HG02981 (cell line): ENCODE measurements around the gene CPB1.
"Not testable (repeated sequence)": the region's sequence is repeated elsewhere in the genome, so short reads cannot be mapped to it uniquely, and the experiment has no call there.

Source experiments
- ATAC-seq: cut with Tn5 transposase; IDR thresholded peaks from one replicate; pipeline ENCODE4 v1.9.1; 2021; ENCODE audit warnings: mild to moderate bottlenecking, moderate library complexity; ENCODE audit not compliant: unreplicated experiment

The CPB1 gene

DNA sequence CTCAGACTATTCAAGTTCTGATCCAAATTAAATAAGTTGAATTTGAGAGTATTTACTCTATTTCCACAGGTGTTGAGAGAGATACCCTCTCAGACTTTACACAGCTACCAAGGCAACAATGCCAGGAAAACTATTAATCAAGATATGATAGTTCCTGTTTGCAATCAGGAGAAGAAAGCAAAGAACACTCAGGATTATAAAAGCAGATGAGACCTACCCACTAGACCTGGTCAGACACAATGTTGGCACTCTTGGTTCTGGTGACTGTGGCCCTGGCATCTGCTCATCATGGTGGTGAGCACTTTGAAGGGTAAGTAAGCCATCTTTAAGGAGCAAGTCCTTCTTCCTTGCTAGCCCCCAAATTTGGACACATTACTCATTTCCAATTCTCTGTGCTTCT, at the start of gene CPB1:
TSS of gene CPB1 (plus strand) at position 227 of the 400 bp plus-strand sequence. CDS start at position 240, 13 bp downstream.
- no peak for ATAC-seq

DNA sequence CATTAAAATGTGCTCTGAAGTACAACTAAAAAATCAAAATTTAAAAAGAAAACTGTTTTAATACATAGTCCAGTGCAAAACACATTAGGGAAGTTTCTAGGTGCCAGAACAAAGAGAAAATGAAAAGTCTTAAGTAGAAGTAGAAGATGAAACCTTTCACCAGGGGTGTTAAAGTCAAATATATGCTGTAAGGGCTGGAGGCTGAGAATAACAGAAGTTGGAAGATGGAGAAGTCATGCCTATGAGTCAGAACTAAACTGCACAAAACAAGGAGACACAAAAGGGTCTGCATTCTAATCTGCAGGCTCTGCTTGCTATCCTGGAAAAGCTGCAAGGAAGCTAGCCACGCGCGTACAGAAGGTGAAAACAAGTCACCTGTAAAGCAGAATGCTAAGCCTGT, 48.7 kb upstream of the CPB1 start:
- ATAC-seq: no peak

DNA sequence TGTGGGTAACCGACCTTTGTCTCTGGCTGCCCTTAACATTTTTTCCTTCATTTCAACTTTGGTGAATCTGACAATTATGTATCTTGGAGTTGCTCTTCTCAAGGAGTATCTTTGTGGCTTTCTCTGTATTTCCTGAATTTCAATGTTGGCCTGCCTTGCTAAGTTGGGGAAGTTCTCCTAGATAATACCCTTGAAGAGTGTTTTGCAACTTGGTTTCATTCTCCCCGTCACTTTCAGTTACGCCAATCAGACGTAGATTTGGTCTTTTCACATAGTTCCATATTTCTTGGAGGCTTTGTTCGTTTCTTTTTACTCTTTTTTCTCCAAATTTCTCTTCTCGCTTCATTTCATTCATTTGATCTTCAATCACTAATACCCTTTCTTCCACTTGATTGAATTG, 42.6 kb upstream of the CPB1 start:
- ATAC-seq: not testable (repeated sequence)

DNA sequence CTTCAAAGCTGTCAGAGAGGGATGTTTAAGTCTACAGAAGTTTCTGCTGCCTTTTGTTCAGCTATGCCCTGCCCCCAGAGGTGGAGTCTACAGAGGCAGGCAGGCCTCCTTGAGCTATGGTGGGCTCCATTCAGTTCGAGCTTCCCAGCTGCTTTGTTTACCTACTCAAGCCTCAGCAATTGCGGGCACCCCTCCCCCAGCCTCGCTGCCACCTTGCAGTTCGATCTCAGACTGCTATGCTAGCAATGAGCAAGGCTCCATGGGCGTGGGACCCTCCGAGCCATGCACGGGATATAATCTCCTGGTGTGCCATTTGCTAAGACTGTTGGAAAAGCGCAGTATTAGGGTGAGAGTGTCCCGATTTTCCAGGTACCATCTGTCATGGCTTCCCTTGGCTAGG, 41.5 kb upstream of the CPB1 start:
- ATAC-seq: not testable (repeated sequence)

DNA sequence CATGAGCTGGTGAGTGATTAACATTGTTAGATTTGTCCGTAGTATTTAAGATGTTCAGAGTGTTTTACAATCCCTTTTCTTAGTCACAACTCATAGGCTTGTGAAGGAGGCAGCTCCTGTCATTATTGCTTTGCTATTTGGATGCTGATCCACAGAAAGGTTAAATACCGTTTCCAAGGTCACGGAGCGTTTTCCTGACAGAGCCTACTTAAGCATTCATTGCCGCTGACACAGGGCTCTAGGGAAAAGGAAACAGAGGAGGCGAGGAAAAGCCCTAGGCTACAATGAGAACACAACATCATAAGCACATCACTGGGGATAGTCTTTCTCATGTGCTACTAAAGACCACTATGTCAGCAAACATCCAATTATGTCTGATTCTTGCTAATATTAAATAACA, 38.5 kb upstream of the CPB1 start:
- ATAC-seq: no peak

DNA sequence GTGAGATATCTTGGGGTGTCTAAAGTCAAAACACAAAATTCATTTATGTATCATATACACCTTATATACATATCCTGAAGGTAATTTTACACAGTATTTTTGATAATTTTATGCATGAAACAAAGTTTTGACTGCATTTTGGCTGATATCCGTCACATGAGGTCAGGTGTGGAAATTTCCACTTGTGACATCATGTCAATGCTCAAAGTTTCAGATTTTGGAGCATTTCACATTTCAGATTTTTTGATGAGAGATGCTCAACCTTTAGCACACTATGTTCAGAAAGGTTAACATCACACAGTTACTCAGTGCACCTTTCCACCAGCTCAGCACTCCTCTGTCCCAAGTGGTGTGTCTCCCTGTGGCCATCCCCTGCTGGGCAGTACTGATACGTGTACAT, 37.7 kb upstream of the CPB1 start:
- no peak for ATAC-seq

DNA sequence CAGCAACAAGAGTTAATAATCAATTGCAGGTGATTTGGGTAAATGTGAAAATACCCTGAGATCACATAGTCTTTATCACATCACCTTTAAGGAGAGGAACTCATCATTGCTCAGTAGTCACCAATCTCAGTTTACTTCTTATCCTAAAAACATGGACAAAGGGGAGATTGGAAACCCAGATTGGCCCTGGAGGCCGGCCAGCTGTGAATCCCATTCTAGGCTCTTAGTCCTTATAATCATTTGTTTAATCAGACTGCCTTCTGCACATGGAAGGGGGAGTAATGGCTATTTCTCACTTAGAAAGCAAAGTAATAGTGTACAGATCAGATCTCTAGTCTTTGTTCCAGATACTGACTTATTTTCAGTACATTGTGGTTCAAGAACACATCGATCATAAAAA, 37.2 kb upstream of the CPB1 start:
- no peak for ATAC-seq

DNA sequence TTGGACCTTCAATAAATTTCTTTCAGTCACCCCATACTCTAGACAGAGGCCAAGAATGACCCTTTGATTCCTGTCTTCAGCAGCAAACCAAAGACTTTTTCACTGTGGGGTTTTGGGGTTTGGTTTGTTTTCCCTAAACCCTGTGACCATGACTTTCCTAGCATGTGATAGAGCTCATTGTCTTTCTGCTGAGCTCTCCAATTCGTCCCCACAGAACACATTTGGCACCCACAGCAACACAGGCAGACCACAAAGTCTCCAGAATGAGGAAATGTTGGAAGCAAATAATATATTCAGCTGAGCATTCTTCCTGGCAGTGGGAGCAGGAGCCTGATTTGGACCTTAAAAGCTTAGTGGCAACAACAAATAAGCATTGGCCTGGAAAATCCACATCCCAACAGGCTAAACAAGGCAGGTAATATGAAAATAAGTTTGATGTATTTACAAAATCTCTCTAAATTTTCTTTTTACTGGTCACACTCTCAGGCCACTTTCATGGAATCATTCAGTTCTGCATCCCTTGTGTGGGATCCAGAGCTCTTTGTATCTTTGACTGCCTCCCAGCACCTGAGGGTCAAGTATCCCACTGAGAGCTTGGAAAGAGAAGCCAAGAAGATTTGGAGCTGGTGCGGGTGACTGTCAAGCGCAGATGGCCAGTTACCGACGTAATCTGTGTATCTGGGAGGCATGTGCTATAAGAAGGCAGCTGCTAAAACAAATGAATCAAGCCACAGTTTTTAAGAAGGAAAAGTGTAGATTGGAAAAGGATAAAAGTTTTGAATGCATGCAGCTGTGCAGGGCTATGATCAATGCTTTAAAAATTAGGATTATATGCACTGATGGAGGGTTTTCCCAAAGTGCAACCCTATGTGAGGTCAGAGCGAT, 36.5 kb upstream of the CPB1 start:
- no peak for ATAC-seq

DNA sequence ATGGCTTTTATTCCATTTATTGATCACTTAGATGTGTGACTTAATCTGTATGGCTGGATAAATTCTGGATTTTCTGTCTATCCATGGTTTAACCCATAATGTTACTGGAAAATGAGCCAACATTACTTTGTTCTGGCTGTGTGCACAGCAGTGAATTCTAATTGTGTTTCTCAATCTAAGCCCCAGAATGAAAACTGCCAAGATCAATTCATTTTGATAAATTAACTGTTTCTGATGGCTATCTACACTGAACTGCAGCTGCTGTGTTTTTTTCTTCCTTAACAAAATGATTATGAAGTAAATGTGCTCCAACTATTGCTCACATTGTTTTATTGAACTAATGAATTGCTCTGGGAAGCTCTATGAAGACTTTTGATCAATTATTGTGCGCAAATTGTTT, 35.7 kb upstream of the CPB1 start:
- ATAC-seq: no peak

DNA sequence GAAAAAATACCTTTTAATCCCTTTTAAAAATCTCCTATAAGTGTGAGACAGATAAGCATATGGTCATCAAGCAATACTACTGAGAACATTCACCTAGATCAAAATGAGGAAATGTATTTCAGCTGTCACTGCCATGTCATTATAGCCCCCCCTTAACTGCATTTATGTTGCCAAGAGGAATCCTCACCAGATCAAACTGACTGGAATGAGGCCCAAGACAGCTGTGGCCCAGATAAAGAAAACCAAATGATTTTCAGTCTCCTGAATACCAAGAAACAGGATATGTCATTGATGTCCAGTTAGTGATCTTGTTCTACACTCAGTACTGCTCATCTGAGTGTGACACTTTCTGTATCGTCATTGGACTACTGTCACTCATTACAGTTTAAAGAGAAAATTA, 35.1 kb upstream of the CPB1 start:
- no peak for ATAC-seq

DNA sequence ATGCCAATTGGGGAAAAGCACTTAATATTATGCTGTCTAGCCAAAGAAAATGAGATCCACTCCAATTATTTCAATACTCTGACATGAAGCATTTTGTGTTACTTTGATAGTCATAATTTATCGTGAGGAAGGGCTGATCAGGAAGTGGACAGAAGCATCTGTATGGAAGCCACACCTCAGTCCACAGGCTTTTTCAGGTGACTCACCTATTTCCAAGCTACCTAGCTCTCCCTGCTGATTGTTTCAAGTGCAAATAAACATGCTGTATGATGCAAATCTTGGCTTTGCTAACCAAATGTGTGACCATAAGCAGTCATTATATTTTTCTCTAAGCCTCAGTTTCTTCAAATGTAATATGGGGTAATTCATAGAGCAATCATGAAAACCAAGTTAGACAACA, 30.8 kb upstream of the CPB1 start:
- no peak for ATAC-seq

DNA sequence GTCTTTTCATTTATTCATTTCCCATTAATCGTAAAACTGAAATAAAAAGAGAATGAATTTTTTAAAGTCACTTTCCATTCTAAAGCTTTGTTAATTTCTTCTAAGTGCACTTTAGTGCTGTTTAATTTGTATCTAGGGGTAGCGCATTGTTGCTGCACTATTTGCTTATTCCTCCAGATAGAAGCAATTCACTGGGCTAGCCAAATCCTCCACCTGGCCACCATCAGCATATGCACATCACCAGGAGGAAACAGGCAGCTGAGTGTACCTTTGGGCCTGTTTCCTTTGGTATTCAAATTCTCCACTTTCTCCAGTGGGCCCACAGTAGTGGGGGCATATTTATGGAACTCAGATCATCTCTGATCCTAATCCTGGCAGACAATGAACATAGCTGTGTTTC, 29.8 kb upstream of the CPB1 start:
- ATAC-seq: no peak

DNA sequence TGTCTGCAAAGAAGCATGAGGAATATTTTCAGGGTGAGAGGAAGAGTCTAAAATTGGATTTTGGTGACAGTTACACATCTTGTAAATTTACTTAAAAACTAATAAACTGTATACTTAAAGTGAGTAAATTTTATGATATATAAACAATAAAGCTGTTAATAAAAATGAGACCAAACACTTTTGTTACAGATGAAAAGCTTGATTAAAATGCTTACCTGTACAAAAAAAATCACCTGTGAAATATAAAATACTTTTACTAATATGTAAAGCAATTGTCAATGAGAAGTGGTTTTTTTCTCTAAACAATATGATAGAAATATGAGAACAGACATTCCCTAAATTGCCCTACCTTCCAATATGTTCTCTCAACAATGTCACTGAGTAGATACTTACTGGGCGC, 27.2 kb upstream of the CPB1 start:
- ATAC-seq: no peak

DNA sequence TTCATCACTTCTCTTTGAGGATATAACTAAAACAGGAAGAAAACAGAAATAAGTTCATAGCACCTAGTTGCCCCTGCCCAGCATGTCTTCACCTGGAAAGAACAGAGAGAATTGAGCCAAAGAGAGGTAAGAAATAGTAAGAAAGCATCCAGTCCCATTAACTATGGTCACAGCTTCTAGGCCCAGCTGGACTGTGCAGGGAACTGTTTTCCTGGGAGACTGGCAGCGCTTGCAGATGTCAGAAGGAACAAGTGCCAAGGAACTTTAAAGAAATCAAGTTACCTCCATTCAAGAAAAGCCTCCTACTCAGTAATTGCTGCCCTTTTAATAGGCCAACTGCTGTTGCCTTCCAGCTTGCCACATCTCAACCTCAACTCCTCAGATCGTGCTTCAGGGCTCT, 17.8 kb upstream of the CPB1 start:
- no peak for ATAC-seq

DNA sequence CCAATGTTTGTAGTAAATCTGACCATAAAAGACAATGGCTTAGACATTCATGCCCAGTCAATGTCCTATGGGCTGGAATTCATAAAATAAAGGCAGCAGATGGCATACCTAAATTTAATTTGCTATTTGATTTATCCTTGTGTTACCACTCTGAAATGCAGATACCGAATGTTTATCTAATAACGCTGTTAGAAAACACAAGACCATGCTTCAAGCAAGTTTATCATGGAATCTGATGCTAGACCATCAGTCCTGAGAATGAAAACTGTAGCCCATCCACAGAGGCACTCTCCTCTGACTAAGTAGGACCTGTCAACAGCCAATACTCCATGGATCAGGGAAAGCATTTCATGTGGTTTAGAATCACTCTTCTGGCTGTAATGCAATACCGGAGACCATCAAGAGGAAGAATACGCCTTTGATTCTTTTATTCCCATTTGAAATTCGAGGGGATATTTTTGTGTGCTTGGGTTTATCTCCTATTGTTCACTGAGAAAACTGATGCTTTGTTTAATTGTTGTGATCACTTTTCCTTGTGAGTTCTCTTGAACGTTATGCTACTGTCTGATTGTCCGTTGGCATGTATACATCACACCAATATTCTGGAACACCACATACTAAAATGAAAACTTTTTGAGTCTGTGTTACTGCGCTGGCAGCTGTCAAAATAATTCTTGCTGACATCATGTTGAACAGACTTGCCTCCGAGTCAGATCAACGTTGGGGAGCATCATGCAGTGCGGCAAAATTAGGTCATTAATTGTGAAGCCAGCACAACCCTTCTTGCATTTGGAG, 12.1 kb upstream of the CPB1 start:
- no peak for ATAC-seq

DNA sequence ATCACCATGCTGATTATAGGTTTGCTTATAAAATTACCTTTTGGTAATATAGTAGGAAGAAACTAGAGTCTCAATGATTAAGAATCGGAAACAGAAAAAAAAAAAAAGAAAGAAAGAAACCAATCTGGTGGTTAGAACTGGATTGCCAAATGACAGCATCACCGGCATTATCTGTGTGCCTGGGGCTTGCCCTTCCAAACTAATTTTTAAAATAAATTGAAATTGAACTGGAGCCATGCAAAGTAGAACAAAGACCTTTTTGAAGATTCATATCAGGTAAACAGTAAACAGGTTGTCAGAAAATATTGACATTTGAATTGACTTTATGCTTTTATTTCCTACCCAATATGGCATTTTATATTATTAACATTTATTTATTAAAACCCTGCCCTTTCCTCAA, 11.2 kb upstream of the CPB1 start:
- no peak for ATAC-seq

DNA sequence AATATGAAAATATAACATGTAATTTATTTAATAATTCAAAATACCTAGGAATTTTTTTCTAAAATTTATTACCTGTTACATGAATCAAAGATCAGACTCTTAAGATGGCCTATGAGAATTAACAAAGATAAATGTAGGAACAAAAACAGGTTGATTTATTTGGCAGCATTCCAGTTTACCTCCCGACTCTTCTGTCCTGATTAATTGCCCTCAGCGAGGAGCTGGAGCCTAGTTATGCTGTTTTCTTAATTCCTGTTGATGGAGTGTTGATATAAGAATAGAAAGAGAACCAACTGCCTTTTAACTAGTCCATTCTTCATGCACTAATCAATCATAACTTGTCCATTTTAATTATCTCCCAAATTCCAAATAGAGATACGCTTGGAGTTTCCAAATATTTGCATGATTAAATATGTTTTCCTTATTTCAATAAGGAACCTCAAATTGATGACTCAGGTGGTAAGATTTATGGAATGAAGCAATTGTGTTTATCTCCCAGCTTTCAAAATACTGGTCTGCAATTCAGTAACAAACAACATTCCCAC, 10.6 kb upstream of the CPB1 start:
- ATAC-seq: no peak

DNA sequence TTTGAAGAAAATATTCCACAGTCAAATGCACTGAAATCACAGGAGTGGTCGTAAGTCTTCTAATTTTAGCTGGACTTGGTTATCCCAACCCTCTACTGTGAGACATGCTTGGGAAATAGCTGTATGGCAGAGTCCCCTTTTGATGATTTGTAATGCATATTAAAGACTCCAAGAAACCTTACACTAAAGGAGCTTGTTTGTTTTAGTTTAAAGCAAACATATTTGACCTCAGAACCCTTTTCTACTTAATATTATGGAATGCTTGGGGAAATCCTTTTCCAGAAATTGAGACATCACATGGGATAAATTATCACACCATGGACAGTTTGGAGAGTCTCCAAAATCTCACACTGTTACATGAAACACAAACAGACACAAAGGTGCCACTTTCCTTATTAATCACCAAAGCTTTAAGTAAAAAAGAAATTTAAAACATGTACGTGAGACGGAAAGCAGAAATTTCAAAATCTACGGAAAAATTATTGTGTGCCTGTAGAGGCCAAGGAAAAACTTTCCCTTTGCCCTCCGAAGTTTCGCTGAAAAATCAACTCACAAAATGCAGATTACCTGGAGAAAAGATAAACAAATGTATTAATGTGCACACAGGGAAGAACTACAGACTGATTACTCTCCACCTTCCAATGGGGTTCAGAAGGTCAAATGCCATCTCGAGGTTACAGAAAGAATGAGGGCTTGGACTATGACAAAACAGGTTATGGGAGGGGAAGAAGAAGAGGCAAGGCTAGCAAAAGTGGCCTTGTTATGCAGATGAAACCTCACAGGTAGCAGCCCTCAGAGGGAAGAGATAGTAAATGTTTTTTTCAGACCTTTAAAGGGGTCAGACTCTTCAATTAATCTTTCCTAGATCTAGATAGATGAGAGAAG, 7.0 kb upstream of the CPB1 start:
- ATAC-seq: no peak

DNA sequence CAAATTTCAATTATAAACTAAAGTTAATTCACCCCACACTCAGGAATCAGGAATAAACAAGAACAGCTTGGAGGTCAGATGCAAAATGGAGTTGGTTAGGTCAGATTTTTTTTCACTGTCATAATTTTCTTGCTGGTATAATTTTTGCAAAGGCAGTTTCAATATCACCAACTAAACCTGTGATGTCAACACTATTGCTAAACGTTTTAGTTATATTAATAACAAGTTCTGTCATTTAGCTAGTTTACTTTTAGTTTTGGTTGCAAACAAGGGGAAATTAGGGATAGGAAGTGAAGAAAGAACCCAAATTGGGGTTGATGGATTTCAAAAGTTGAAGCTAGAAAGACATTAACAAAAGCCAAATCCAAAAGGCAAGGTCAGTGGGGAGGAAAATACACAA, 4.6 kb upstream of the CPB1 start:
- no peak for ATAC-seq

DNA sequence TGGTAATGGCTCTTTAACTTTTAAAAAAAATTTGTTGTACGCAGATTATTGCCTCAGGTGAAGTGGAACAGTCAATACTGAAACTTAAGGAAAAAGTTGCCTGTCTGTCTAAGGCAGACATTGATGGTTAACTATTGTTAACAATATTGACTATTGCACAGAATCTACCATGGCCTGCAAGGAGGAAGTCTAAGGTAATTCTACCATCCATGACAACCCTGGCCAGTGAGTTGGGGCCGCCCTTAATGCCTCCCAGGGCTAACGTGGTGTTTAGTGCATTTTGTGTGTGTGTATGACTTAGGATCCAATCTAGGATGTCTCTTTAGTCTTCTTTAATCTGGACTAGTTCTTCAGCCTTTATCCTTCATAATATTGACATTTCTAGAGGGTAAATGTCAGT, 2.1 kb upstream of the CPB1 start:
- ATAC-seq: no peak

DNA sequence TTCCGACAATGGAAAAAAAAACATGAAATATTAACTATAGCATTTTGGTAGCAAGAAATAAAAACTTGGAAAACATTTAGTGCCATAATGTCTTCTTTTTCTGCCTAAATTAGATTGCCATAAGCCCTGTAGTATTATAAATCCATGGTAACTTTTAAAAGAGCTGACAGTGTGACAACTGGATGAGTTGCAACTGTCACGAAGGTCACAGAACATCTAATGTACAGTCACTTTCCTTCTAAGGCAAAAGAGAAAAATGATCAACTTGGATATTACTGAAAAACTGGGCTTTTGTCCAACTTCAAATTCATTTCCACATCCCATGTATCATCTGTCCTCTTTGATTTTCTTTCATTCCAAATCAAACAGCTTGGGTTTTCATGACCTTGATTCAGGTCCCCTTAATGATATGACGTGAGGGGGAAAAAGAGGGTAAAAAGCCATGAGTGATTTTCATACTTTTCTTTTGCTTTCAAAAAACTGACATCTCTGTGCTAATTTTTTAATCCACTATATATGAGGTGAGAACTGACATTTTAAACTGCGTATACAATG, 602 bp downstream of the CPB1 start:
- no peak for ATAC-seq
